GM12891 (cell line): Measurements from ENCODE around the gene ENTHD1.
"Not testable (repeated sequence)": the region's sequence is repeated elsewhere in the genome, so short reads cannot be mapped to it uniquely, and the experiment has no call there.

Experiments
- DNase-seq: peaks from one replicate; pipeline ENCODE4 v3.0.0; 2011; ENCODE audit warnings: low spot score; ENCODE audit not compliant: insufficient read length
- FAIRE-seq: peaks from 2 replicates; lab custom pipeline; 2011; peaks lifted over from hg19 to GRCh38; lab: Jason Lieb, UNC
- PAX5 ChIP-seq: IDR thresholded peaks from 2 replicates; pipeline ENCODE4 v1.6.1; 2011; ENCODE audit warnings: low read length, moderate library complexity, mild to moderate bottlenecking; ENCODE audit not compliant: insufficient read depth, severe bottlenecking
- POLR2A ChIP-seq: IDR thresholded peaks from 2 replicates; pipeline ENCODE4 v1.6.1; 2011; ENCODE audit warnings: low read depth, low read length, control low read depth
- POLR2AphosphoS5 ChIP-seq: IDR thresholded peaks from 2 replicates; pipeline ENCODE4 v1.6.1; 2011; ENCODE audit warnings: low read depth, low read length, control low read depth
- POU2F2 ChIP-seq: IDR thresholded peaks from 2 replicates; pipeline ENCODE4 v1.6.1; 2011; ENCODE audit warnings: low read depth, mild to moderate bottlenecking, control low read depth, low read length, moderate library complexity
- SPI1 ChIP-seq: IDR thresholded peaks from 2 replicates; pipeline ENCODE4 v1.6.1; 2011; ENCODE audit warnings: low read depth, low read length, control low read depth
- TAF1 ChIP-seq: IDR thresholded peaks from 2 replicates; pipeline ENCODE4 v1.6.1; 2011; ENCODE audit warnings: low read depth, low read length, control low read depth

The ENTHD1 gene

DNA sequence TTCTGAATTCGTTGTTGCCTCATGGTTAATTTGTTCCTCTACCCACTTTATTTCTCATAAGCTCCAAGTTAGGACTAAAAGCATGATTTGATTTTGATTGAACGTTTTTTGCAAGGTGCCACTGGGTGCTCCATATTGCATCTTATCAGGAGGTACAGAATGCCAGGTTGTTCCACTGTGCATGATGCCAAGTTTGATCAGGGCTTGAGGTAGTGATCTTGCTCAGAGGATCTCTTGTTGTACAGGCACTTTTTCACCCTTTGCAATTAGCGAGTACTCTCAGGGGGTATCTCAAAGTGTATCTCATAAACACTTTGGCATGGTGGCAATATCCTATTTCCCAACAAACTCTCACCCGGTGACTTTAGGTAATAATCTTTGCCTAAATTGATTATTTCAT lies 11.3 kb upstream of the ENTHD1 start:
- TF ChIP-seq POU2F2 (no peak), POLR2AphosphoS5 (no peak), PAX5 (no peak), SPI1 (no peak), POLR2A (no peak), TAF1 (no peak)
- FAIRE-seq: no peak

GRCh38 chr22:39904024-39904423 lies 10.5 kb upstream of the ENTHD1 start:
- DNase-seq, FAIRE-seq: not testable (repeated sequence)

More for the DNA sequence above, 11.3 kb upstream of the ENTHD1 start:
- no peak for DNase-seq

DNA sequence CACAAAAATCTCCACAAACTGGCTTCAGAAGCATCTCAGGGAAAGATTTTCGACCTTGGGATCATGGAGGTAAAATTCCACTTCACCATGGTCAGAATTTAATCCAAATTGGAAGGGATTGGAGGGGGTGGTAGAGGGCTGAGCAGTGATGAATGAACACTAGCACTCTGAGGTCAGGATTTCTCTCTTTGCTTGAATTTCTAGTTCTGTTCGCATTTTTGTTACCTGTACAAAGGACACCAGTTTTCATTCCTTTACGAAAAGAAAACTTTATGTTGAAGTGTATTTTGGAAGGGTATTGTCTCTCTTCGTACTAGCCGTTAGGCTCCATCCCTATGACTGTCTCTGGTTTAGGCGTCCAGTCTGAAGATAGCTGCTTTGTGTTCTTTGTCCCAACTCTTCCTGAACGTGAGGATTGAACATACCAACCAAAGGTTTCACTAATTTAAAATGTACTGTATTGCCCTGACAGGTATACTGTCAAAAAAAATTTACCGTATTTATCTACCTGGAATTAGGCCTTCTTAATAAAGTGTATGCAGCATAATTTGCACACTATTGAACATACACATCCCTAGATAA lies 8.1 kb upstream of the ENTHD1 start:
- DNase-seq (no peak), FAIRE-seq (peak; percentile 69)
- no peak for TF ChIP-seq PAX5
- no peak for TF ChIP-seq SPI1
- TF ChIP-seq TAF1: no peak
- no peak for TF ChIP-seq POLR2A
- TF ChIP-seq POLR2AphosphoS5: no peak
- no peak for TF ChIP-seq POU2F2

DNA sequence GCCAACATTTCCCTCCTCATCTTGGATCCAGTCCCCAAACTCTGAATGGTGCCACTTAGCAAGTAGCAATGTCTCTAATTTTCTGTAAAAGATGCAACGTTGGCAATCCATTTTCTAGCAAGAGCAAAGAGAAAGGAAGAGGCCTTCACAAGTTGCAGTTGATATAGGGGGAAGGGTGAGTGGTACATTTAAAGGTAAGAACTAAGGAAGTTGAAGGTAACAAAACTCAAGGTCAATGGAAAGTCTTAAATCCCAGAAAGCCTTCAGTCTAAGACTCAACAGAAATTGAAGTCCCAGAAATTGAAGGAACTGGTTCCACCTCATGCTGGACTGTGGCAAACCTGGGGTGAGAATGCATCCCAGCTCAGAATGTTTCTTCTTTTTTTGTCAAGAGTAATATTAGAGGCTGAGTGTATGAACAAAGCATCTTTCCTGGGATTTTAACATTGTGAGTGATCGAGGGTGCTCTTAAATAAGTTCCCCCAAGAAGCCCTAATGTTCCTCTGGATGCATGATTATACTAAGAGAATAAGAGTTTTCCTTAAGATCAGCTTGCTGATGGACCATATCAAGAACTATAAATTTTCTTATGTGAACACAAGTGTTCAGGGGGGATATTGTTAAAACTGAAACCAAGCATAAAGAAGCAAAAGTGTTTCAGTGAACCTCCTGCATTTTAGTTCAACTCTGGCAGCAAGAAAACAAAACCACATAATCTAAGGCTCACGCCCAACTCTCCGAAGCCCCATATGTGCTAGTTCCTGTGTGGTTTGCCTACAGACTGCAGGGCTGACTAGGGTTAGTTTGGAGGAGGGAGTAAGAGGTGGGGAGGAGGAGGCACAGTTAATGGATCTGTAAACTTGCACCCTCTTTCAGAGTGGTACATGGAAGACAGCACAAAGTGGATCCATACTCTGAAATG lies 7.0 kb upstream of the ENTHD1 start, which contains the start of gene GRAP2:
Gene GRAP2, plus strand, starts transcription at position 779 of the 922 bp plus-strand sequence. CDS start 46,023 bp downstream, outside the sequence.
- DNase-seq (peak; percentile 10), FAIRE-seq (peak; percentile 96)
- TF ChIP-seq POU2F2 (no peak), POLR2A (no peak), POLR2AphosphoS5 (no peak)

- TF ChIP-seq POU2F2: no peak
- TF ChIP-seq SPI1: peak; percentile 46; the same call in 1 of the 2 replicates
- FAIRE-seq (peak; percentile 94), DNase-seq (peak; percentile 8)
Measured at GRCh38 chr22:39898997-39899396, 5.4 kb upstream of the ENTHD1 start.

DNA sequence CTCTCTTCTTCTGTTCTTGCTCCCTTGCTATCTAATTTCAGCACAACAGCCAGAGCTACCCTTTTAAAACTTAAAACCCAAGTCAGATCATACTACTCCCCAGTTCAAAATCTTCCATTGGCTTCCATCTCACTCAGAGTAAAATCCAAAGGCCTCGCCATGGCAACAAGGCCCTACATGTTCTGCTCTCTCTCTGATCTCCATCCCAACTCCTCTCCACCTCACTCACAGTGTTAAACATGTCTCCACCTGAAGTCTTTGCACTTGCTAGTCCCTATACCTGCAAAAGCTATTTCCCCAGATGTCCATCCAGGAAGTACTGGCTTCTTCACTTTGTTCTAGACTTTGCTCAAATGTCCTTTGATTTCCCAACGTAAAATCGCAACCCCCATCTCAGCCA lies 4.3 kb upstream of the ENTHD1 start:
- FAIRE-seq (no peak), DNase-seq (no peak)
- no peak for TF ChIP-seq TAF1
- no peak for TF ChIP-seq POLR2AphosphoS5
- TF ChIP-seq SPI1: no peak
- TF ChIP-seq POLR2A: no peak
- no peak for TF ChIP-seq PAX5
- no peak for TF ChIP-seq POU2F2

DNA sequence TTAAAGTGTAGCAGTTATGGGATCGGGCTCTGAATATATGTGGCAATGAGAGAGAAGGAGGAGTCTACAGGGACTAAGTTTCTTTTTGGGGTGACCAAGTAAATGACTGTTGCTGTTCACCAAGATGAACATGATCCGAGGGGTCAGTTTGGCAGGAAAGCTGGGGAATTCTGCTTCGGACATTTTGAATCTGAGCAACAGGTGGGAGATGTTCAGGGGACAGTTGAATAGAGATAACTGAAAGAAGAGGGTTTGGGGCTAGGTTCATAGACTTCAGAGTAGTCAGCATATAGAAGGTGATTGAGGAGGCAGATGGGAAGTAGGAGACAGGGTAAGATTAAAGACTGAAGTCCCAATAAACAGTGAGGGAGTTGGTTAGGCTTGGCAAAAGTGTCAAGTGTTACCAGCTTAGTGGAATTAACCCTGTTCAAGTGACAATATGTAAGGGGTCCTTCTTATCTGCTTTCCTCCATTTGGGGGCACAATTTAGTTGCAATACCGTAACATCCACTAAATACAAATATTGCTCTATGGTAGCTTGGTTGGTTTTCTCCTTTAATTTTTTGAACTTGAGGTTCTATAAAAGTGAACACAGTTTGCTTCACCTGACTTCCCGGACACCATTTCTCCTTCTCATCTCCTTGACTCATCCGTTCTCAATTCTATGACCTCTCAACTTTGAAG lies 2.9 kb upstream of the ENTHD1 start:
- no peak for DNase-seq
- peak; percentile 63 for FAIRE-seq
- no peak for TF ChIP-seq POU2F2
- TF ChIP-seq POLR2AphosphoS5: no peak
- no peak for TF ChIP-seq POLR2A
- no peak for TF ChIP-seq SPI1

DNA sequence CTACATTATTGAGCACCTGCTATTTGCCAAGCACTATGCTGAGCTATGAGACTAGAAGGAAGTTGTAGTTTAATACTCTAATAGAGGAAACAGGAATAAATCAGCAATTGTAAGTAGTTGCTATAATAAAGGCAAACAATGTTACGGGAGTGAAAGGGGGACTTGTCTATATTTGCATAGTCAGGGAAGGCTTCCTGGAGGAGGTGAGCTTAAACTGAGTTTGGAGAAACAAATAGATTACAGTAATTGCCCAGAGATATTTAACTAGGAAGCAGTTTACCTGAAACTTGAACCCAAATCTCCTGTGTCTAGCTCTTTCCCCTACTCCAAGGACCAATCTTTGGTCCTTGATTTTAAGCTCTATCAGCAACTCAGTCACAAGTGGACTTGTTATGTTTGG lies 2.1 kb upstream of the ENTHD1 start:
- DNase-seq: no peak
- FAIRE-seq: no peak
- TF ChIP-seq POLR2AphosphoS5: no peak
- TF ChIP-seq PAX5: no peak
- no peak for TF ChIP-seq TAF1
- no peak for TF ChIP-seq SPI1

GRCh38 chr22:39894554-39895092 lies 1.1 kb upstream of the ENTHD1 start:
- no peak for TF ChIP-seq PAX5
- no peak for TF ChIP-seq POLR2A
- no peak for TF ChIP-seq POLR2AphosphoS5
- TF ChIP-seq SPI1: no peak
- no peak for TF ChIP-seq POU2F2
- TF ChIP-seq TAF1: no peak
- peak; percentile 23 for FAIRE-seq
- no peak for DNase-seq

DNA sequence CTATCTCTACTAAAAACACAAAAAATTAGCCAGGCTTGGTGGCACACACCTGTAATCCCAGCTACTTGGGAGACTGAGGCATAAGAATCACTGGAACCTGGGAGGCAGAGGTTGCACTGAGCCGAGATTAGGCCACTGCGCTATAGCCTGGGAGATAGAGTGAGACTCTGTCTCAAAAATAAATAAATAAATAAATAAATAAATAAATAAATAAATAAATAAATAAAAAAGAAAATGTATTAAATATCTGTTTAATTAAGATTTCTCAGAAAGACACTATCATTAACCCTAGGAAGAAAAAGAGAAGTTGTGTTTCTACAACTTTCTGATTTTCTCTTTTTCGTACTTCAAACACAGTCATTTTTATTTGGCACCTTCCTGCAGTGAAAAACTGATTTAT lies 3.6 kb downstream of the ENTHD1 start:
- DNase-seq, FAIRE-seq: not testable (repeated sequence)

GRCh38 chr22:39883057-39883456 lies 10.5 kb downstream of the ENTHD1 start:
- FAIRE-seq: no peak
- no peak for DNase-seq
- TF ChIP-seq POLR2A: no peak
- no peak for TF ChIP-seq PAX5
- no peak for TF ChIP-seq SPI1
- no peak for TF ChIP-seq TAF1
- no peak for TF ChIP-seq POU2F2
- TF ChIP-seq POLR2AphosphoS5: no peak
